ENCODE results near the gene ACYP2.

DNA sequence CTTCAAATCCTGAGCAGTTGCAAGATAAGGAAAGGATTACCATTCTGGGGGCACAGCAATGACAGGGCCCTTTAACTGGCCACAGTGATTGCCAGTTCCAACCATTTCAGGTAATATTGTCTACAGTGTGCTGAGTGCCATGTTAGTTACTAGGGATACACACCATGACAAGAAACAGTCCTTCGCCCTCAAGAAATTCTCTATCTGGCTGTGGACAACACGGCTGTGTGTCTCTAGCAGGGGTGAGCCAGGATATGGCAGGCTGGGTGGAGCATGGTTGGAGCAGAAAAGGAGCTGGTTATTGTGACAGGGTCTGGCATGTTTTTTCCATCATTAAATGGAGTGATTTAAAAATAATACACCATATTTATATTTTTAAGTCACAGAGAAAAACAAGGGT, 109.6 kb downstream of the ACYP2 start:
- no peak for TF ChIP-seq TARDBP (IDR thresholded peaks at IDR 0.05)
- TF ChIP-seq SP1 (IDR thresholded peaks at IDR 0.05), result no peak
- no peak for TF ChIP-seq FOXA1 (IDR thresholded peaks at IDR 0.05)
- TF ChIP-seq ARNT (IDR thresholded peaks at IDR 0.05), result no peak
- TF ChIP-seq PKNOX1 (IDR thresholded peaks at IDR 0.05), result no peak
- TF ChIP-seq BHLHE40 (IDR thresholded peaks at IDR 0.05; ENCODE audit: borderline replicate concordance), result no peak
- TF ChIP-seq FOXM1 (IDR thresholded peaks at IDR 0.05; ENCODE audit: borderline replicate concordance), result no peak
